ENCODE results near the gene ZC2HC1B. TPM values are rescaled to one million over a fixed set of nuclear protein-coding genes. Genes with fewer than 3 reads are reported as not detected.
"Not testable (repeated sequence)": the region's sequence is repeated elsewhere in the genome, so short reads cannot be mapped to it uniquely, and the experiment has no call there.

ZC2HC1B gene
- total RNA-seq, 1 donor from 2014 or later = not detected

- Mint-ChIP-seq H3K4me3 (no peak overlapping the region), H3K27me3 (ENCODE audit: insufficient read depth, low read depth) (peaks cover 2% of the 10 kb centered on the region), H3K4me1 (no peaks in the 10 kb centered on the region), H3K27ac (no peak overlapping the region), H3K9me3 (peaks cover 9% of the 10 kb centered on the region), H3K36me3 (peaks cover 24% of the 10 kb centered on the region)
- H4K20me1 ChIP-seq (ENCODE audit: low read depth) = no peaks in the 10 kb centered on the region
- H3K4me2 ChIP-seq = no peak overlapping the region
- H3F3A ChIP-seq (ENCODE audit: low read depth) = no peaks in the 10 kb centered on the region
- H3K27me3 ChIP-seq = no peaks in the 10 kb centered on the region
- H3K36me3 ChIP-seq = peaks cover 11% of the 10 kb centered on the region
- H3K27ac ChIP-seq = no peak overlapping the region
- no peak overlapping the region for H3K4me3 ChIP-seq
- no peaks in the 10 kb centered on the region for H3K9me3 ChIP-seq (ENCODE audit: low read depth)
- DNase-seq (ENCODE audit: low spot score) = no peak
- H3K9ac ChIP-seq = no peak overlapping the region
- no peak overlapping the region for H2AFZ ChIP-seq (replicated peaks)
- TF ChIP-seq CTCF (IDR thresholded peaks at IDR 0.05) = no peak
- no peak for TF ChIP-seq EZH2 (IDR thresholded peaks at IDR 0.05)
- no peak for TF ChIP-seq EZH2phosphoT487 (IDR thresholded peaks at IDR 0.05)
- no peaks in the 10 kb centered on the region for H3K4me1 ChIP-seq
- no peaks in the 10 kb centered on the region for H3K79me2 ChIP-seq (ENCODE audit: low read depth)
These were observed 3.0 kb downstream of the ZC2HC1B start for GRCh38 chr6:143867236-143867635.

- not testable (repeated sequence) for H3K9me3 Mint-ChIP-seq; H3K79me2 ChIP-seq (ENCODE audit: low read depth); H3K4me3 Mint-ChIP-seq; H3K4me1 Mint-ChIP-seq; H3K4me1 ChIP-seq; H2AFZ ChIP-seq (replicated peaks); H3K27me3 Mint-ChIP-seq (ENCODE audit: insufficient read depth, low read depth); H4K20me1 ChIP-seq (ENCODE audit: low read depth); H3K27ac Mint-ChIP-seq; DNase-seq (ENCODE audit: low spot score); H3K9ac ChIP-seq; H3K36me3 ChIP-seq; H3F3A ChIP-seq (ENCODE audit: low read depth); H3K4me3 ChIP-seq; H3K4me2 ChIP-seq; H3K27ac ChIP-seq; H3K9me3 ChIP-seq (ENCODE audit: low read depth); H3K27me3 ChIP-seq
- H3K36me3 Mint-ChIP-seq = peaks cover 20% of the 10 kb centered on the region
These were observed 4.5 kb downstream of the ZC2HC1B start for GRCh38 chr6:143868808-143869207.

- not testable (repeated sequence) for H3K27me3 ChIP-seq; H3K4me2 ChIP-seq; H3K36me3 ChIP-seq; H3K9me3 ChIP-seq (ENCODE audit: low read depth); H3K36me3 Mint-ChIP-seq; H3K79me2 ChIP-seq (ENCODE audit: low read depth); H4K20me1 ChIP-seq (ENCODE audit: low read depth); H3K27ac Mint-ChIP-seq; H2AFZ ChIP-seq (replicated peaks); H3K4me3 ChIP-seq; H3K4me1 Mint-ChIP-seq; H3K27ac ChIP-seq; H3K4me3 Mint-ChIP-seq; H3K4me1 ChIP-seq; H3K9ac ChIP-seq; H3K27me3 Mint-ChIP-seq (ENCODE audit: insufficient read depth, low read depth); DNase-seq (ENCODE audit: low spot score); H3F3A ChIP-seq (ENCODE audit: low read depth)
- H3K9me3 Mint-ChIP-seq = peaks cover 25% of the 10 kb centered on the region
These were observed 7.0 kb downstream of the ZC2HC1B start for GRCh38 chr6:143871202-143871730.

- peaks cover 4% of the 10 kb centered on the region for H3K27me3 Mint-ChIP-seq (ENCODE audit: insufficient read depth, low read depth)
- no peak overlapping the region for H2AFZ ChIP-seq (replicated peaks)
- no peak overlapping the region for H3K27ac Mint-ChIP-seq
These were observed 7.9 kb downstream of the ZC2HC1B start for GRCh38 chr6:143872201-143872600.

GRCh38 chr6:143873600-143873999 is 9.3 kb downstream of the ZC2HC1B start:
- not testable (repeated sequence) for H3K27me3 ChIP-seq; H3F3A ChIP-seq (ENCODE audit: low read depth); H3K27ac ChIP-seq; H3K27ac Mint-ChIP-seq; H3K4me3 ChIP-seq; H3K4me1 Mint-ChIP-seq; H3K4me2 ChIP-seq; H3K4me3 Mint-ChIP-seq; H3K36me3 Mint-ChIP-seq; H3K9me3 ChIP-seq (ENCODE audit: low read depth); H3K79me2 ChIP-seq (ENCODE audit: low read depth); H4K20me1 ChIP-seq (ENCODE audit: low read depth); H2AFZ ChIP-seq (replicated peaks); H3K4me1 ChIP-seq; H3K27me3 Mint-ChIP-seq (ENCODE audit: insufficient read depth, low read depth); DNase-seq (ENCODE audit: low spot score); H3K9ac ChIP-seq; H3K36me3 ChIP-seq
- H3K9me3 Mint-ChIP-seq = peaks cover 26% of the 10 kb centered on the region

More at GRCh38 chr6:143872201-143872600, 7.9 kb downstream of the ZC2HC1B start:
- Histone ChIP-seq H3K4me1 (no peaks in the 10 kb centered on the region), H3K79me2 (ENCODE audit: low read depth) (no peaks in the 10 kb centered on the region), H3K9me3 (ENCODE audit: low read depth) (no peaks in the 10 kb centered on the region), H3K27ac (no peak overlapping the region), H3K36me3 (no peaks in the 10 kb centered on the region), H3K9ac (no peak overlapping the region), H4K20me1 (ENCODE audit: low read depth) (no peaks in the 10 kb centered on the region), H3K27me3 (no peaks in the 10 kb centered on the region), H3K4me2 (no peak overlapping the region), H3F3A (ENCODE audit: low read depth) (no peaks in the 10 kb centered on the region), H3K4me3 (no peak overlapping the region)
- no peak for DNase-seq (ENCODE audit: low spot score)
- Mint-ChIP-seq H3K4me1 (no peaks in the 10 kb centered on the region), H3K9me3 (peaks cover 25% of the 10 kb centered on the region), H3K4me3 (no peak overlapping the region), H3K36me3 (peaks cover 6% of the 10 kb centered on the region)
- TF ChIP-seq CTCF (IDR thresholded peaks at IDR 0.05) (no peak), EZH2phosphoT487 (IDR thresholded peaks at IDR 0.05) (no peak), EZH2 (IDR thresholded peaks at IDR 0.05) (no peak)

GRCh38 chr6:143874503-143874902 is 10.2 kb downstream of the ZC2HC1B start:
- not testable (repeated sequence) for H3K4me3 Mint-ChIP-seq; H3K9me3 ChIP-seq (ENCODE audit: low read depth); H3K36me3 ChIP-seq; H3K27me3 ChIP-seq; H3K79me2 ChIP-seq (ENCODE audit: low read depth); H3K27me3 Mint-ChIP-seq (ENCODE audit: insufficient read depth, low read depth); H3K9ac ChIP-seq; H3K27ac Mint-ChIP-seq; H3F3A ChIP-seq (ENCODE audit: low read depth); H3K36me3 Mint-ChIP-seq; H4K20me1 ChIP-seq (ENCODE audit: low read depth); H3K4me2 ChIP-seq; H3K27ac ChIP-seq; H3K4me1 ChIP-seq; H3K4me3 ChIP-seq; H2AFZ ChIP-seq (replicated peaks); H3K4me1 Mint-ChIP-seq; DNase-seq (ENCODE audit: low spot score)
- H3K9me3 Mint-ChIP-seq = peaks cover 33% of the 10 kb centered on the region
